H1 (cell line): Measurements from ENCODE around the gene TANC1. TPM values are rescaled to one million over a fixed set of nuclear protein-coding genes. Genes with fewer than 3 reads are reported as not detected.

Experiments
- CTCF ChIA-PET: fragments of 300-600 bp; sonication (Branson Sonifier 250); formaldehyde crosslinking; loops from one replicate; lab custom pipeline; 2021; ENCODE audit not compliant: partially characterized antibody; lab: Charles Lee
- POLR2A ChIA-PET: fragments of 300-600 bp; sonication (Branson Sonifier 250); formaldehyde crosslinking; loops from one replicate; lab custom pipeline; 2021; ENCODE audit warnings: inconsistent platforms; ENCODE audit not compliant: partially characterized antibody; lab: Charles Lee
- DNase-seq, 2 experiments: peaks; one replicate each; pipeline versions ENCODE4 v3.0.0 to v3.0.0-alpha.2; 2010 to 2022; ENCODE audit warnings: low spot score in 2 of 2, low read depth in 1 of 2, mixed read lengths in 1 of 2
- FAIRE-seq: peaks from 2 replicates; lab custom pipeline; 2011; peaks lifted over from hg19 to GRCh38; lab: Jason Lieb, UNC
- H2AFZ ChIP-seq: 2 replicates; pipeline ENCODE4 v1.8.1; 2012; ENCODE audit warnings: low read length, inconsistent platforms
- H2AK5ac ChIP-seq: 2 replicates; pipeline ENCODE4 v1.6.1; 2013; ENCODE audit warnings: low read depth, low read length
- H2BK120ac ChIP-seq: replicated peaks from 2 replicates; pipeline ENCODE3; 2013; ENCODE audit warnings: low read depth, low read length, inconsistent platforms
- H2BK12ac ChIP-seq: 2 replicates; pipeline ENCODE4 v1.6.1; 2013; ENCODE audit warnings: low read depth, low read length
- H2BK15ac ChIP-seq: 2 replicates; pipeline ENCODE4 v1.6.1; 2013; ENCODE audit warnings: low read length
- H2BK20ac ChIP-seq: 2 replicates; pipeline ENCODE4 v1.6.1; 2013; ENCODE audit warnings: low read length
- H2BK5ac ChIP-seq: 2 replicates; pipeline ENCODE4 v1.6.1; 2013; ENCODE audit warnings: low read depth, low read length
- H3K14ac ChIP-seq: 2 replicates; pipeline ENCODE4 v1.6.1; 2013; ENCODE audit warnings: inconsistent platforms; ENCODE audit not compliant: insufficient read length
- H3K18ac ChIP-seq: 2 replicates; pipeline ENCODE4 v1.6.1; 2013; ENCODE audit warnings: low read length; ENCODE audit errors: extremely low read depth
- H3K23ac ChIP-seq: 2 replicates; pipeline ENCODE4 v1.6.1; 2013; ENCODE audit warnings: inconsistent platforms; ENCODE audit not compliant: insufficient read length
- H3K23me2 ChIP-seq: 2 replicates; pipeline ENCODE4 v1.6.1; 2013; ENCODE audit warnings: low read depth, low read length
- H3K27ac ChIP-seq: 2 replicates; pipeline ENCODE4 v1.6.1; 2011; ENCODE audit warnings: low read depth, low read length, inconsistent platforms
- H3K27me3 ChIP-seq, 4 experiments: replicated peaks in 1 of 4; 1 replicate in 1 of 4; 2 replicates in 3 of 4; pipeline versions ENCODE4 v1.6.1 to v1.8.1; 2011 to 2013; ENCODE audit warnings: low read length in 3 of 4, mild to moderate bottlenecking in 3 of 4, inconsistent platforms in 2 of 4, mixed read lengths in 2 of 4, moderate library complexity in 1 of 4; ENCODE audit not compliant: control insufficient read depth in 3 of 4, insufficient read depth in 3 of 4; ENCODE audit errors: extremely low read depth in 1 of 4
- H3K36me3 ChIP-seq, 4 experiments: 2 replicates each; pipeline versions ENCODE4 v1.6.1 to v1.8.1; 2011 to 2013; ENCODE audit warnings: mild to moderate bottlenecking in 4 of 4, low read length in 3 of 4, moderate library complexity in 2 of 4, control low read depth in 1 of 4, inconsistent platforms in 1 of 4; ENCODE audit not compliant: insufficient read depth in 4 of 4, control insufficient read depth in 2 of 4
- H3K4ac ChIP-seq: replicated peaks from 2 replicates; pipeline ENCODE3; 2013; ENCODE audit warnings: low read length, low read depth, mixed read lengths, inconsistent platforms; ENCODE audit not compliant: insufficient read length
- H3K4me1 ChIP-seq, 4 experiments: replicated peaks in 1 of 4; 1 replicate in 1 of 4; 2 replicates in 3 of 4; pipeline versions ENCODE4 v1.6.1 to v1.8.1; 2011 to 2013; ENCODE audit warnings: low read length in 3 of 4, inconsistent platforms in 2 of 4, mixed read lengths in 1 of 4; ENCODE audit not compliant: insufficient read depth in 4 of 4, control insufficient read depth in 3 of 4
- H3K4me2 ChIP-seq, 2 experiments: 2 replicates each; pipeline versions ENCODE4 v1.6.1 to v1.8.1; 2011 to 2013; ENCODE audit warnings: low read depth in 2 of 2, low read length in 2 of 2, control low read depth in 1 of 2, inconsistent platforms in 1 of 2, mild to moderate bottlenecking in 1 of 2; ENCODE audit not compliant: insufficient read depth in 1 of 2
- H3K4me3 ChIP-seq, 4 experiments: fragments of 200-600, 300-600 bp in 1 of 4; sonication (generic), shearing (Covaris generic), sonication (Bioruptor Twin) in 1 of 4; 2 replicates each; pipeline versions ENCODE4 v1.5.1 to v1.8.1; 2011 to 2016; ENCODE audit warnings: low read length in 4 of 4, low read depth in 3 of 4, control low read depth in 2 of 4, inconsistent platforms in 2 of 4, mild to moderate bottlenecking in 2 of 4, mixed read lengths in 1 of 4, moderate library complexity in 1 of 4; ENCODE audit not compliant: insufficient read depth in 2 of 4; ENCODE audit errors: extremely low read depth in 1 of 4
- H3K56ac ChIP-seq: replicated peaks from 2 replicates; pipeline ENCODE3; 2013; ENCODE audit warnings: low read depth, mild to moderate bottlenecking, mixed read lengths, low read length, inconsistent platforms; ENCODE audit not compliant: insufficient read length
- H3K79me1 ChIP-seq: 2 replicates; pipeline ENCODE4 v1.6.1; 2013; ENCODE audit warnings: low read depth, low read length, control low read depth
- H3K79me2 ChIP-seq, 2 experiments: 2 replicates each; pipeline versions ENCODE4 v1.6.1 to v1.8.1; 2012 to 2013; ENCODE audit warnings: low read length in 2 of 2, mild to moderate bottlenecking in 2 of 2, inconsistent platforms in 1 of 2; ENCODE audit not compliant: insufficient read depth in 2 of 2, control insufficient read depth in 1 of 2
- H3K9ac ChIP-seq, 4 experiments: replicated peaks in 1 of 4; 1 replicate in 1 of 4; 2 replicates in 3 of 4; pipeline versions ENCODE4 v1.6.1 to v1.8.1; 2011 to 2013; ENCODE audit warnings: low read depth in 3 of 4, low read length in 3 of 4, control low read depth in 2 of 4, mild to moderate bottlenecking in 2 of 4, moderate library complexity in 2 of 4, inconsistent platforms in 1 of 4; ENCODE audit errors: extremely low read depth in 1 of 4
- H3K9me3 ChIP-seq, 2 experiments: 2 replicates each; pipeline versions ENCODE4 v1.6.1 to v1.8.1; 2012 to 2013; ENCODE audit warnings: mild to moderate bottlenecking in 2 of 2, moderate library complexity in 2 of 2, control low read depth in 1 of 2, inconsistent platforms in 1 of 2, low read depth in 1 of 2, low read length in 1 of 2, mixed read lengths in 1 of 2; ENCODE audit not compliant: insufficient read depth in 2 of 2
- H4K20me1 ChIP-seq, 2 experiments: replicated peaks in 1 of 2; 2 replicates each; pipeline versions ENCODE3 to v1.8.1; 2011 to 2013; ENCODE audit warnings: inconsistent platforms in 2 of 2, low read length in 2 of 2, mild to moderate bottlenecking in 1 of 2; ENCODE audit not compliant: insufficient read depth in 2 of 2, control insufficient read depth in 1 of 2
- H4K5ac ChIP-seq: 2 replicates; pipeline ENCODE4 v1.6.1; 2013; ENCODE audit warnings: low read length, low read depth, mixed read lengths, inconsistent platforms; ENCODE audit not compliant: insufficient read length
- H4K8ac ChIP-seq: 2 replicates; pipeline ENCODE4 v1.8.0; 2013; ENCODE audit warnings: mild to moderate bottlenecking, moderate library complexity, low read length, inconsistent platforms; ENCODE audit not compliant: insufficient read depth; ENCODE audit errors: extremely low read depth
- H4K91ac ChIP-seq: replicated peaks from 2 replicates; pipeline ENCODE3; 2013; ENCODE audit warnings: low read length, mixed read lengths, inconsistent platforms; ENCODE audit not compliant: insufficient read length
- ASH2L ChIP-seq: fragments of 200-600, 300-600 bp; sonication (generic); IDR thresholded peaks from one replicate; pipeline ENCODE4 v1.7.1; 2017; ENCODE audit warnings: low read length
- BACH1 ChIP-seq: IDR thresholded peaks from 2 replicates; pipeline ENCODE4 v1.6.1; 2012; ENCODE audit warnings: low read length, improper control_type of control experiment
- CREB1 ChIP-seq: IDR thresholded peaks from 2 replicates; pipeline ENCODE4 v1.6.1; 2012; ENCODE audit warnings: inconsistent platforms
- EP300 ChIP-seq, 2 experiments: IDR thresholded peaks; 1 replicate in 1 of 2; 2 replicates in 1 of 2; pipeline ENCODE4 v1.6.1; 2011 to 2012; ENCODE audit warnings: low read depth in 2 of 2, low read length in 2 of 2, mild to moderate bottlenecking in 2 of 2, borderline replicate concordance in 1 of 2, inconsistent platforms in 1 of 2, moderate library complexity in 1 of 2
- HDAC6 ChIP-seq: IDR thresholded peaks from one replicate; pipeline ENCODE4 v1.7.1; 2012; ENCODE audit warnings: low read depth, mild to moderate bottlenecking, inconsistent platforms, low read length, moderate library complexity
- POLR2AphosphoS5 ChIP-seq: IDR thresholded peaks from 2 replicates; pipeline ENCODE4 v1.6.1; 2011; ENCODE audit warnings: low read depth, low read length
- RAD21 ChIP-seq, 2 experiments: IDR thresholded peaks in 1 of 2; conservative IDR thresholded peaks in 1 of 2; 2 replicates each; pipeline ENCODE4 v1.6.1; 2011; ENCODE audit warnings: low read depth in 2 of 2, low read length in 2 of 2, improper control_type of control experiment in 1 of 2, inconsistent platforms in 1 of 2, mild to moderate bottlenecking in 1 of 2, moderate library complexity in 1 of 2
- SIRT6 ChIP-seq: IDR thresholded peaks from one replicate; pipeline ENCODE4 v1.7.1; 2012; ENCODE audit warnings: low read length, inconsistent platforms
- SP4 ChIP-seq: IDR thresholded peaks from 2 replicates; pipeline ENCODE4 v1.6.1; 2012; ENCODE audit warnings: low read length, inconsistent platforms
- SRF ChIP-seq: IDR thresholded peaks from 2 replicates; pipeline ENCODE4 v1.6.1; 2011; ENCODE audit warnings: mild to moderate bottlenecking, low read depth, low read length, moderate library complexity
- SUZ12 ChIP-seq: fragments of 200-600 bp; sonication (generic); IDR thresholded peaks from 2 replicates; pipeline ENCODE4 v1.6.1; 2012; ENCODE audit warnings: mild to moderate bottlenecking, inconsistent platforms, low read length, moderate library complexity, mixed read lengths
- TAF1 ChIP-seq: IDR thresholded peaks from 2 replicates; pipeline ENCODE4 v1.6.1; 2011; ENCODE audit warnings: mild to moderate bottlenecking, low read depth, low read length
- TAF7 ChIP-seq: optimal IDR thresholded peaks from 2 replicates; pipeline ENCODE3; 2011; ENCODE audit warnings: low read depth, mild to moderate bottlenecking, inconsistent platforms, low read length, moderate library complexity, borderline replicate concordance
- TEAD4 ChIP-seq: IDR thresholded peaks from 2 replicates; pipeline ENCODE4 v1.6.1; 2012; ENCODE audit warnings: low read depth, low read length, inconsistent platforms, mixed read lengths
- YY1 ChIP-seq: IDR thresholded peaks from 2 replicates; pipeline ENCODE4 v1.6.1; 2011; ENCODE audit warnings: low read depth, mild to moderate bottlenecking, low read length
- ZNF274 ChIP-seq: IDR thresholded peaks from 2 replicates; pipeline ENCODE4 v1.7.0; 2012; ENCODE audit warnings: low read length, borderline replicate concordance; ENCODE audit errors: extremely low read depth
- WGBS, 2 experiments: shearing (Covaris generic) in 1 of 2; methylation state at CpG; one replicate each; pipeline versions ENCODE4 v1.1.6 to v1.1.7; 2013 to 2015; ENCODE audit warnings: low lambda C conversion rate in 2 of 2, mixed read lengths in 2 of 2, inconsistent platforms in 1 of 2, low coverage in 1 of 2, missing lambda C conversion rate in 1 of 2; ENCODE audit not compliant: insufficient replicate concordance in 2 of 2, insufficient coverage in 1 of 2, insufficient read length in 1 of 2; ENCODE audit errors: extremely low coverage in 1 of 2, missing lambda C conversion rate in 1 of 2; 5-methylcytosine and 5-hydroxymethylcytosine counted together
- polyA plus RNA-seq, 7 experiments: library from polyadenylated mRNA; depleted of rRNA in 3 of 7; stranded (reverse) in 5 of 7; unstranded in 2 of 7; fragments of >200 nt in 5 of 7; fragments of 200-250 nt in 2 of 7; gene quantifications; 1 replicate in 5 of 7; 2 replicates in 1 of 7; 4 replicates in 1 of 7; pipeline versions ENCODE4 v1.2.1 to v1.2.3, GENCODE V29; 2011 to 2013; ENCODE audit warnings: missing spikeins in 2 of 7, mixed read lengths in 2 of 7
- total RNA-seq: library from RNA; stranded (reverse); fragmentation: NEBNext Ultra II Directional; extraction: Animal tissue kit (Norgen Biotek cat#: 25700); gene quantifications from 2 replicates; pipeline ENCODE4 v1.2.1, GENCODE V29; 2021

The TANC1 gene
- total and polyA plus RNA-seq, 2 of the 8 experiments (the other 6 are each of a cell fraction or from before 2014, with no cell fraction given), result 4.1 to 7.6 TPM

DNA sequence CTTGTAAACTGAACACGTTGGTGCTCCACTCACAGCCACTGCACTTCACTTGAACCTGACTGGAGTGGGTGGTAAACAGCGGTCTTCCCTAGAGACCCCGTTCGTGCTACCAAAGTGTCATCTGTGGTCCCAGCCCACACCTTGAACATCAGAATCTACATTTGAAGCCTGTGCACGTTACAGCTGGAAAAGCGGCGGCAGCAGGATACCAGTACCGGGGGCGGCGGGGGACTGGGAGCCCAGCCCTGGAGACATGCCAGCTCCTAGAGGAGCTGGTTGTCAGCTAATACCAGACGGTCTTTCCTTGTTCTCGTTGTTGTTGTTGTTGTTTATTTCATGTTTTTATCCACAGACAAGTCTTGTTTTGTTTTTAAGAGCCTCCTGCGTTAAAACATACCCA is 161.4 kb downstream of the TANC1 start:
- Histone ChIP-seq H2BK15ac (no peak overlapping the region), H4K20me1 (no peaks in the 10 kb centered on the region), H3K23ac (no peak overlapping the region), H2BK120ac (no peak overlapping the region), H2AFZ (no peak overlapping the region), H3K4me1 (no peaks in the 10 kb centered on the region), H3K4me2 (no peak overlapping the region), H2BK12ac (no peak overlapping the region), H3K18ac (no peak overlapping the region), H3K36me3 (no peaks in the 10 kb centered on the region), H3K23me2 (no peaks in the 10 kb centered on the region), H3K79me1 (no peaks in the 10 kb centered on the region), H4K91ac (no peak overlapping the region), H3K27me3 (no peaks in the 10 kb centered on the region), H3K56ac (no peak overlapping the region), H3K14ac (no peak overlapping the region), H3K9me3 (no peaks in the 10 kb centered on the region), H3K27ac (no peak overlapping the region), H3K4ac (no peak overlapping the region), H4K8ac (no peak overlapping the region), H2BK20ac (no peak overlapping the region), H2AK5ac (no peak overlapping the region), H2BK5ac (no peak overlapping the region), H3K4me3 (no peak overlapping the region), H4K5ac (no peak overlapping the region), H3K79me2 (no peaks in the 10 kb centered on the region), H3K9ac (no peak overlapping the region)
- DNase-seq (no peak), FAIRE-seq (no peak)
- WGBS, 2 experiments, result 94% methylated on average over 13 of the region's 13 CpGs; no CpG with 5 or more reads in 1 of the 2 experiments
- ChIA-PET CTCF (interaction anchor here (0.7 to 3.6 kb wide), 8 partner anchors 10 to 376 kb away, joined by 3 to 34 read pairs (median 4); no protein-coding TSS in a partner anchor), POLR2A (interaction anchor here (1.4 kb wide), 1 partner anchor 11 kb away, joined by 4 read pairs; no protein-coding TSS in a partner anchor)
- TF ChIP-seq SUZ12 (no peak), CREB1 (no peak), RAD21 (IDR thresholded peaks at IDR 0.05 in 1 of 2, conservative IDR thresholded peaks at IDR 0.05 in 1 of 2; ENCODE audit: low read depth in 2 of 2, low read length in 2 of 2) (no peak), HDAC6 (no peak), POLR2AphosphoS5 (no peak), BACH1 (no peak), TEAD4 (no peak), SP4 (no peak), ASH2L (no peak), SRF (no peak), YY1 (no peak), TAF7 (no peak), TAF1 (no peak), ZNF274 (no peak), EP300 (IDR thresholded peaks at IDR 0.05; ENCODE audit: borderline replicate concordance in 1 of 2, low read depth in 2 of 2, low read length in 2 of 2) (no peak), SIRT6 (no peak)
